GM12878 (cell line): ENCODE measurements around the gene TKT. TPM values are rescaled to one million over a fixed set of nuclear protein-coding genes. Genes with fewer than 3 reads are reported as not detected.
A peak's percentile ranks its signal among the peaks of the same experiment; 100 is the strongest.

Experiments
- ATAC-seq: fragments of 200-7000 bp; cut with Tn5 transposase; 3 replicates; pipeline ENCODE4 v1.9.1; 2020; ENCODE audit warnings: mild to moderate bottlenecking, moderate library complexity
- Bru-seq: library from RNA; stranded (reverse); fragments of 400-500 nt; gene quantifications from one replicate; lab custom pipeline; 2021; lab: Mats Ljungman, UMichigan
- BruChase-seq, 2 experiments: library from RNA; stranded (reverse); fragments of 400-500 nt; gene quantifications; one replicate each; lab custom pipeline; 2021; lab: Mats Ljungman, UMichigan
- BruUV-seq: library from RNA; stranded (reverse); fragments of 400-500 nt; replicated peaks from 2 replicates; lab custom pipeline; 2021; lab: Mats Ljungman, UMichigan
- CTCF ChIA-PET: fragments of 300-600 bp; sonication (Branson Sonifier 250); formaldehyde crosslinking; extraction: SDS; loops from one replicate; lab custom pipeline; 2021; ENCODE audit warnings: inconsistent platforms; lab: Yijun Ruan, JAX
- POLR2A ChIA-PET: fragments of 350-600 bp; formaldehyde crosslinking; extraction: SDS; loops from one replicate; lab custom pipeline; 2021; ENCODE audit warnings: inconsistent platforms; lab: Charles Lee
- RAD21 ChIA-PET: fragments of 300-600 bp; sonication (Branson Sonifier 250); formaldehyde crosslinking; loops from one replicate; lab custom pipeline; 2023; ENCODE audit warnings: antibody characterized with exemption; ENCODE audit not compliant: unreplicated experiment; lab: Charles Lee
- SMC1A ChIA-PET: fragments of 300-600 bp; sonication (Branson Sonifier 250); formaldehyde crosslinking; loops from one replicate; lab custom pipeline; 2023; ENCODE audit not compliant: unreplicated experiment, uncharacterized antibody; lab: Charles Lee
- DNase-seq: peaks from one replicate; pipeline ENCODE4 v3.0.0-alpha.2; 2011; ENCODE audit warnings: low read depth, low spot score
- FAIRE-seq: peaks from 3 replicates; lab custom pipeline; 2011; peaks lifted over from hg19 to GRCh38; lab: Jason Lieb, UNC
- H2AFZ ChIP-seq: 2 replicates; pipeline ENCODE4 v1.6.0; 2011; ENCODE audit warnings: low read depth, low read length, control low read depth; ENCODE audit not compliant: control insufficient read depth
- H3K27ac ChIP-seq: 2 replicates; pipeline ENCODE4 v1.5.1; 2011; ENCODE audit warnings: control low read depth; ENCODE audit not compliant: control insufficient read depth, insufficient read depth
- H3K27me3 ChIP-seq, 2 experiments: replicated peaks in 1 of 2; 2 replicates each; pipeline versions ENCODE4 v1.6.0 to v1.6.1; 2011; ENCODE audit warnings: low read length in 1 of 2; ENCODE audit not compliant: control insufficient read depth in 2 of 2, insufficient read depth in 2 of 2
- H3K36me3 ChIP-seq, 2 experiments: 2 replicates each; pipeline ENCODE4 v1.5.1; 2011; ENCODE audit warnings: low read length in 1 of 2; ENCODE audit not compliant: control insufficient read depth in 2 of 2, insufficient read depth in 2 of 2
- H3K4me1 ChIP-seq: 2 replicates; pipeline ENCODE4 v1.6.1; 2011; ENCODE audit warnings: mild to moderate bottlenecking, low read length, moderate library complexity, mixed read lengths; ENCODE audit not compliant: control insufficient read depth, insufficient read depth
- H3K4me2 ChIP-seq: 2 replicates; pipeline ENCODE4 v1.6.0; 2011; ENCODE audit warnings: control low read depth; ENCODE audit not compliant: control insufficient read depth, insufficient read depth
- H3K4me3 ChIP-seq: fragments of 200-600 bp; sonication (generic); 2 replicates; pipeline ENCODE4 v1.5.1; 2016
- H3K79me2 ChIP-seq: 2 replicates; pipeline ENCODE4 v1.6.0; 2011; ENCODE audit warnings: low read length; ENCODE audit not compliant: control insufficient read depth, insufficient read depth
- H3K9ac ChIP-seq: 2 replicates; pipeline ENCODE4 v1.8.0; 2011; ENCODE audit warnings: low read length, control low read depth, mixed read lengths; ENCODE audit not compliant: control insufficient read depth, insufficient read depth
- H3K9me3 ChIP-seq: replicated peaks from 3 replicates; pipeline ENCODE4 v1.5.1; 2011; ENCODE audit warnings: mild to moderate bottlenecking, low read length; ENCODE audit not compliant: control insufficient read depth, insufficient read depth
- H4K20me1 ChIP-seq: 2 replicates; pipeline ENCODE4 v1.6.0; 2011; ENCODE audit not compliant: control insufficient read depth, insufficient read depth
- ATF7 ChIP-seq: fragments of 450-650 bp; IDR thresholded peaks from 2 replicates; pipeline ENCODE4 v1.6.1; 2016; ENCODE audit warnings: low read depth, mild to moderate bottlenecking
- CHD2 ChIP-seq: IDR thresholded peaks from 2 replicates; pipeline ENCODE4 v1.6.1; 2011; ENCODE audit warnings: low read depth, low read length, improper control_type of control experiment, borderline replicate concordance
- ESRRA ChIP-seq: IDR thresholded peaks from 2 replicates; pipeline ENCODE4 v1.6.1; 2012; ENCODE audit warnings: mild to moderate bottlenecking, low read length, improper control_type of control experiment
- FOS ChIP-seq: IDR thresholded peaks from 3 replicates; pipeline ENCODE4 v1.6.1; 2011; ENCODE audit warnings: borderline replicate concordance; ENCODE audit not compliant: insufficient read length; ENCODE audit errors: extremely low read depth
- GATAD2B ChIP-seq: fragments of 450-650 bp; conservative IDR thresholded peaks from 2 replicates; pipeline ENCODE4 v1.6.1; 2017; ENCODE audit warnings: low read depth, mild to moderate bottlenecking, moderate library complexity
- NR2F1 ChIP-seq: fragments of 450-650 bp; conservative IDR thresholded peaks from 2 replicates; pipeline ENCODE4 v1.6.1; 2017; ENCODE audit warnings: mild to moderate bottlenecking
- NRF1 ChIP-seq: conservative IDR thresholded peaks from 2 replicates; pipeline ENCODE4 v1.6.1; 2011; ENCODE audit warnings: mild to moderate bottlenecking, low read depth, low read length, improper control_type of control experiment
- RBBP5 ChIP-seq: fragments of 200-600 bp; sonication (generic); conservative IDR thresholded peaks from 2 replicates; pipeline ENCODE4 v1.6.1; 2016
- RFX5 ChIP-seq: IDR thresholded peaks from 2 replicates; pipeline ENCODE4 v1.6.1; 2011; ENCODE audit warnings: low read depth, low read length, improper control_type of control experiment
- SPI1 ChIP-seq: IDR thresholded peaks from 2 replicates; pipeline ENCODE4 v1.6.1; 2011; ENCODE audit warnings: low read depth, mild to moderate bottlenecking, low read length, moderate library complexity, borderline replicate concordance; ENCODE audit not compliant: insufficient read depth
- WRNIP1 ChIP-seq: IDR thresholded peaks from 2 replicates; pipeline ENCODE4 v1.6.1; 2011; ENCODE audit warnings: low read depth, low read length, improper control_type of control experiment, borderline replicate concordance
- ZNF274 ChIP-seq: IDR thresholded peaks from one replicate; pipeline ENCODE4 v1.8.0; 2011; ENCODE audit not compliant: insufficient read length, insufficient read depth
- WGBS: methylation state at CpG from one replicate; pipeline ENCODE4 v1.1.6; 2016; ENCODE audit warnings: low lambda C conversion rate; ENCODE audit not compliant: insufficient replicate concordance, insufficient coverage; ENCODE audit errors: missing lambda C conversion rate; 5-methylcytosine and 5-hydroxymethylcytosine counted together
- in situ Hi-C: fragments of 300-500 bp; cut with MboI; formaldehyde crosslinking; loops from 9 replicates; pipeline ENCODE4 v1.14.3; 2018; ENCODE audit warnings: mixed read lengths
- intact Hi-C: fragments of 100-400 bp; cut with micrococcal nuclease; formaldehyde crosslinking; loops from one replicate; pipeline ENCODE4 v1.14.2; 2022; ENCODE audit not compliant: unreplicated experiment
- long read RNA-seq, 2 experiments: library from polyadenylated mRNA; unstranded; transcript quantifications; one replicate each; pipeline ENCODE4 v2.0.0, GENCODE V29; 2019 to 2020
- polyA minus RNA-seq, 3 experiments: library from RNA; depleted of rRNA, polyadenylated mRNA; stranded (reverse); fragments of >200 nt; gene quantifications; 2 replicates each; pipeline ENCODE4 v1.2.3, GENCODE V29; 2011
- polyA plus RNA-seq, 11 experiments: library from polyadenylated mRNA; depleted of rRNA in 4 of 11; unstranded in 6 of 11; stranded (reverse) in 5 of 11; fragments of >200 nt; fragmentation: Nextera tagmentation in 4 of 11; fragmentation: Illumina TruSeq in 1 of 11; extraction: Ambion mirVana in 4 of 11; extraction: Trizol in 1 of 11; gene quantifications; 1 replicate in 1 of 11; 2 replicates in 10 of 11; pipeline versions ENCODE4 v1.2.1 to v1.2.3, GENCODE V29; 2011 to 2016; ENCODE audit warnings: inconsistent platforms in 2 of 11, missing spikeins in 2 of 11, low read depth in 1 of 11
- total RNA-seq, 4 experiments: library from RNA; depleted of rRNA in 3 of 4; stranded (reverse); fragments of >200 nt in 3 of 4; fragmentation: Illumina TruSeq in 1 of 4; extraction: Trizol in 1 of 4; gene quantifications; 2 replicates each; pipeline versions ENCODE4 v1.2.1 to v1.2.3, GENCODE V29; 2013 to 2021
- TF ChIP-seq, protein P1 (sequence below): fragments of 450-650 bp; IDR thresholded peaks from 2 replicates; pipeline ENCODE4 v1.6.1; 2017; ENCODE audit warnings: low read depth, mild to moderate bottlenecking, moderate library complexity
- TF ChIP-seq, protein P2 (sequence below): IDR thresholded peaks from 2 replicates; pipeline ENCODE4 v1.6.1; 2012; ENCODE audit warnings: low read depth, low read length, improper control_type of control experiment

The TKT gene
- total RNA-seq (2013; cell fraction: nucleolus; rRNA removed): 106 and 122 TPM in 2 replicates
- total RNA-seq (2014; rRNA removed) (331 and 385 TPM in 2 replicates), total RNA-seq (2014; rRNA removed; fragmentation: Illumina TruSeq; extraction: Trizol) (128 and 136 TPM in 2 replicates), total RNA-seq (2021) (331 and 349 TPM in 2 replicates), polyA plus RNA-seq (2011; rRNA removed) (37.2 and 113 TPM in 2 replicates), polyA plus RNA-seq (2014; fragmentation: Illumina TruSeq; extraction: Trizol) (49.7 and 140 TPM in 2 replicates), polyA plus RNA-seq (2014; fragmentation: Nextera tagmentation; extraction: Ambion mirVana) (10 to 100 TPM; 56.4 to 98.3 TPM), polyA plus RNA-seq (2014; rRNA removed) (238 and 298 TPM in 2 replicates), polyA plus RNA-seq (2016; fragmentation: Nextera tagmentation; extraction: Ambion mirVana) (100 to 1,000 TPM; 147 to 156 TPM), polyA minus RNA-seq (2011; rRNA and poly(A)+ RNA removed) (84.9 and 143 TPM in 2 replicates), Bru-seq, nascent RNA (percentile 76 among the genes with signal in this experiment), BruChase-seq, experiment 1, labeled RNA remaining after a 6-hour chase (percentile 83 among the genes with signal in this experiment), BruChase-seq, experiment 2, labeled RNA remaining after a 2-hour chase (percentile 74 among the genes with signal in this experiment)
- 70.6 TPM for polyA plus RNA-seq (2011; ENCODE audit: low read depth)
- 108 and 112 TPM in 2 replicates for polyA plus RNA-seq (2011; cell fraction: cytosol; rRNA removed)
- 176 and 234 TPM in 2 replicates for polyA plus RNA-seq (2011; cell fraction: nucleus; rRNA removed)
- 182 and 245 TPM in 2 replicates for polyA plus RNA-seq (2012)
- 96.5 and 97.3 TPM in 2 replicates for polyA minus RNA-seq (2011; cell fraction: cytosol; rRNA and poly(A)+ RNA removed)
- polyA minus RNA-seq (2011; cell fraction: nucleus; rRNA and poly(A)+ RNA removed): 44.6 and 71.2 TPM in 2 replicates
- long read RNA-seq, experiment 1, transcript TKT-203 (15 exons, 2,831 nt): minor isoform, 6 of 436 reads
- long read RNA-seq, experiment 1, transcript TKT-208 (14 exons, 3,010 nt): major isoform, 367 of 436 reads
- long read RNA-seq, experiment 1, partial matches to known transcripts: 21 of 436 reads
- long read RNA-seq, experiment 1, other reads (novel, unspliced or antisense): 37 of 436 reads
- long read RNA-seq, experiment 2, full-length matches to known transcripts: 276 of 330 reads
- long read RNA-seq, experiment 2, partial matches to known transcripts: 45 of 330 reads
- long read RNA-seq, experiment 2, other reads (novel, unspliced or antisense): 9 of 330 reads

DNA sequence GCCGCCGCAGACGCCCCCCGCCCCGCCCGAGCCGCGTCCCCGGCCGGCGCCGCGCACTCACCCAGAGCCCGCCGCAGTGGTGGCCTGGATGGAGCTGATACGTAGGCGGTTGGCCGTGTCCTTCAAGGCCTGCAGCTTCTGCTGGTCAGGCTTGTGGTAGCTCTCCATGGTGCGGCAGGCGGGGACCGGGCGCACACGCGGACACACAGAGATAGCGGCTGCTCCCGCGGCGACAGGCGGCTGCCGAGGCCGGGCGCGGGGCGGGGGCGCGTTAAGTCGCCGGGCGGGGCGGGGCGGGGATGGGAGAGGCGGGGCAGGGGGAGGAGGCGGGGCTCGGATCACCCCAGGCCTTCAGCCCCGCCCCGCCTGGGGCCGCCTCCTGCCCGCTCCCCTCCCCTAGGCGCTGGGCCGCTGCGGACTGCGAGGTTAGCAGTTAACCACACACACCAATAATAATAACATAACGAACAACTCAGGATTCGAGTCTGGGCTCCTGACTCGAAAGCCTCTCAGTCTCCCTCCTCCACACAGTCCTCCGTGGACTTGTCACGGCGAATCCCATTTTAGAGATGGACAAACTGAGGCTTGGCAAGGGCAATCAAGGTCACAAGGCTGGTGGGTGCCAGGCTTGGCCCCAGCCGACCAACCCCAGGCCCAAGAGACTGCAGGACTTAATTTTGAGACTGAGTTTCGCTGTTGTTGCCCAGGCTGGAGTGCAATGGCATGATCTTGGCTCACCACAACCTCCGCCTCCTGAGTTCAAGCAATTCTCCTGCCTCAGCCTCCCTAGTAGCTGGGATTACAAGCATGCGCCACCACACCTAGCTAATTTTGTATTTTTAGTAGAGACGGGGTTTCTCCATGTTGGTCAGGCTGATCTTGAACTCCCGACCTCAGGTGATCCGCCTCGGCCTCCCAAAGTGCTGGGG is at the start of gene TKT:
Gene TKT (minus strand): TSS at position 248 of the 929 bp plus-strand sequence. CDS start 80 bp downstream, at position 168.
- DNase-seq (peak; percentile 26), ATAC-seq (peak; percentile 80), FAIRE-seq (no peak)
- Histone ChIP-seq H3K4me2 (peak within 1 kb of the TSS; percentile 99), H3K9me3 (no peaks in the 10 kb centered on the region), H3K27ac (peak within 1 kb of the TSS; percentile 79), H4K20me1 (peaks cover 11% of the 10 kb centered on the region), H3K4me1 (peaks cover 17% of the 10 kb centered on the region), H3K9ac (peak within 1 kb of the TSS; percentile 93), H2AFZ (peak within 1 kb of the TSS; percentile 81), H3K79me2 (peaks cover 46% of the 10 kb centered on the region), H3K4me3 (peak within 1 kb of the TSS; percentile 92), H3K36me3 (no peaks in the 10 kb centered on the region), H3K27me3 (no peaks in the 10 kb centered on the region)
- WGBS: 16% methylated on average over 36 of the region's 66 CpGs
- no TSS peak for BruUV-seq
- intact Hi-C loops: no loop called here
- CTCF ChIA-PET: interaction anchor here (0.7 to 2.2 kb wide), 2 partner anchors 124 to 142 kb away, joined by 4 to 7 read pairs; no protein-coding TSS in a partner anchor
- SMC1A ChIA-PET: interaction anchor here (1.0 kb wide), 1 partner anchor 14 kb away, joined by 3 read pairs; no protein-coding TSS in a partner anchor
- RAD21 ChIA-PET: interaction anchor here (0.7 kb wide), 2 partner anchors 15 to 64 kb away, joined by 3 to 4 read pairs; no protein-coding TSS in a partner anchor
- POLR2A ChIA-PET: interaction anchor here (0.6 to 0.7 kb wide), 2 partner anchors 136 to 140 kb away, joined by 3 read pairs; no protein-coding TSS in a partner anchor
- in situ Hi-C loops: no loop called here
- TF ChIP-seq RFX5 (no peak), SPI1 (no peak), ATF7 (no peak), NR2F1 (no peak), ZNF274 (no peak), GATAD2B (peak; percentile 8; the same call in 1 of the 2 replicates), WRNIP1 (no peak), ESRRA (peak; percentile 100), CHD2 (no peak), FOS (no peak), RBBP5 (no peak), NRF1 (no peak)
- TF ChIP-seq, protein P1, sequence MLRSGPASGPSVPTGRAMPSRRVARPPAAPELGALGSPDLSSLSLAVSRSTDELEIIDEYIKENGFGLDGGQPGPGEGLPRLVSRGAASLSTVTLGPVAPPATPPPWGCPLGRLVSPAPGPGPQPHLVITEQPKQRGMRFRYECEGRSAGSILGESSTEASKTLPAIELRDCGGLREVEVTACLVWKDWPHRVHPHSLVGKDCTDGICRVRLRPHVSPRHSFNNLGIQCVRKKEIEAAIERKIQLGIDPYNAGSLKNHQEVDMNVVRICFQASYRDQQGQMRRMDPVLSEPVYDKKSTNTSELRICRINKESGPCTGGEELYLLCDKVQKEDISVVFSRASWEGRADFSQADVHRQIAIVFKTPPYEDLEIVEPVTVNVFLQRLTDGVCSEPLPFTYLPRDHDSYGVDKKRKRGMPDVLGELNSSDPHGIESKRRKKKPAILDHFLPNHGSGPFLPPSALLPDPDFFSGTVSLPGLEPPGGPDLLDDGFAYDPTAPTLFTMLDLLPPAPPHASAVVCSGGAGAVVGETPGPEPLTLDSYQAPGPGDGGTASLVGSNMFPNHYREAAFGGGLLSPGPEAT: no peak
- TF ChIP-seq, protein P2, sequence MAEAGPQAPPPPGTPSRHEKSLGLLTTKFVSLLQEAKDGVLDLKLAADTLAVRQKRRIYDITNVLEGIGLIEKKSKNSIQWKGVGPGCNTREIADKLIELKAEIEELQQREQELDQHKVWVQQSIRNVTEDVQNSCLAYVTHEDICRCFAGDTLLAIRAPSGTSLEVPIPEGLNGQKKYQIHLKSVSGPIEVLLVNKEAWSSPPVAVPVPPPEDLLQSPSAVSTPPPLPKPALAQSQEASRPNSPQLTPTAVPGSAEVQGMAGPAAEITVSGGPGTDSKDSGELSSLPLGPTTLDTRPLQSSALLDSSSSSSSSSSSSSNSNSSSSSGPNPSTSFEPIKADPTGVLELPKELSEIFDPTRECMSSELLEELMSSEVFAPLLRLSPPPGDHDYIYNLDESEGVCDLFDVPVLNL: no peak
